ENCODE data around the gene MACROH2A2. TPM values are rescaled to one million over a fixed set of nuclear protein-coding genes. Genes with fewer than 3 reads are reported as not detected.

Gene MACROH2A2
- total and polyA plus RNA-seq, 2 of the 4 experiments (the other 2 are of a cell fraction), result 16.1 to 17.4 TPM

- TF ChIP-seq USF2 (IDR thresholded peaks at IDR 0.05; ENCODE audit: low read depth, low read length), result no peak
- TF ChIP-seq RAD21 (IDR thresholded peaks at IDR 0.05; ENCODE audit: low read length), result no peak
Observed at GRCh38 chr10:70144372-70145110, 91.9 kb downstream of the MACROH2A2 start (continued).

DNA sequence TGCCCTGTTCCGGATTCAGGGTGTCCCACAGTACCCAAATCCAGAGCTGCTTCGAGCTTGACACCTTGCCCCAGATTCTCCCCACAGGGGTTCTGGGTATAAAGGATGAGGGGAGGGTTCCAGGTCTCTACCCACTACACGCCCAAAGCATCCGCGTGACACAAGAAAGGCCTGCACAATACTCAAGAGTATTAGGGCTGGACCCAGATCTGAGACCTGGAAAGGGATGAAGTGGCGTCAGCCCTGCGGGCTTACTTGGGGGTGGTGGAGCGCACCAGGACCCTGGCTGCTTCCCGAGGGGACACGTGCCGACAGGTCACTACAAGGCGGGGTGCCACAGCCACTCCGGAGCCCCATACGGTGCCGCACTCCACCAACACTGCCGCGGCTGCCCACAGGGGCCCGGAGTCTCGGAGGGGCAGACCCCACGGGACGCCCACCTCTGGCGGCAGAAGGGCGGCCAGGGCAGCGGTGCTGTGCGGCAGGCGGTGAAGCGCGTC is 92.6 kb downstream of the MACROH2A2 start:
- intact Hi-C loops (cut with micrococcal nuclease), result loop anchor here (10.0 kb wide), 2 partner anchors 170 to 340 kb away; partner anchors contain the start of gene COL13A1
- POLR2A ChIA-PET (ENCODE audit: unreplicated experiment), result no interaction called here
- BruUV-seq (replicated peaks), result no TSS peak

More for the DNA sequence above, 92.6 kb downstream of the MACROH2A2 start:
- Histone ChIP-seq H2BK120ac (ENCODE audit: low read depth, low read length) (no peak overlapping the region), H3K23ac (ENCODE audit: low read depth, low read length) (peak overlapping the region; percentile 19; the same call in 1 of the 2 replicates), H3K36me3 (ENCODE audit: control insufficient read depth, insufficient read depth, low read length) (peaks cover 13% of the 10 kb centered on the region), H2BK20ac (ENCODE audit: low read depth, low read length) (no peak overlapping the region), H2AFZ (replicated peaks; ENCODE audit: low read length, poor library complexity) (peak overlapping the region; percentile 98), H3K56ac (ENCODE audit: extremely low read depth, insufficient read depth, low read length) (no peak overlapping the region; the same call in 1 of the 2 replicates), H3K9ac (ENCODE audit: low read depth, low read length) (peak overlapping the region; percentile 40), H3K9me3 (ENCODE audit: control insufficient read depth, insufficient read depth, low read length) (no peaks in the 10 kb centered on the region), H3K4me1 (ENCODE audit: control insufficient read depth, insufficient read depth, low read length) (peaks cover 11% of the 10 kb centered on the region), H2BK5ac (ENCODE audit: low read depth, low read length, poor library complexity, severe bottlenecking) (peak overlapping the region; percentile 39), H3K9me1 (ENCODE audit: insufficient read depth, low read length) (peaks cover 13% of the 10 kb centered on the region; the same call in 1 of the 2 replicates), H3K79me1 (ENCODE audit: low read depth in 1 of 2, low read length in 2 of 2) (peaks cover 35 to 61% of the 10 kb centered on the region in 2 experiments), H4K20me1 (ENCODE audit: insufficient read depth, low read length) (peaks cover 49% of the 10 kb centered on the region), H3K27me3 (ENCODE audit: control insufficient read depth, insufficient read depth, low read length) (no peaks in the 10 kb centered on the region), H2BK15ac (ENCODE audit: low read depth, low read length) (no peak overlapping the region), H2AK5ac (ENCODE audit: low read depth, low read length) (peak overlapping the region; percentile 50; the same call in 1 of the 2 replicates), H4K5ac (ENCODE audit: low read depth, low read length) (peak overlapping the region; percentile 1; the same call in 1 of the 2 replicates), H3K4me3 (ENCODE audit: insufficient read depth, low read depth, low read length) (peak overlapping the region; percentile 49), H3K14ac (replicated peaks; ENCODE audit: low read depth, low read length) (peak overlapping the region; percentile 55; the same call in 1 of the 2 replicates), H3K18ac (ENCODE audit: low read depth, low read length) (no peak overlapping the region), H3K27ac (ENCODE audit: insufficient read depth, low read length) (peak overlapping the region; percentile 54), H4K91ac (ENCODE audit: insufficient read depth, low read depth, low read length) (no peak overlapping the region), H4K8ac (ENCODE audit: low read depth in 2 of 2, low read length in 2 of 2) (peak overlapping the region; percentile 6 to 55; a peak in 2 of 4 replicates), H3K4me2 (ENCODE audit: low read depth, low read length) (peak overlapping the region; percentile 63), H3K4ac (ENCODE audit: low read depth, low read length) (peak overlapping the region; percentile 77), H2AK9ac (replicated peaks; ENCODE audit: low read depth, low read length, poor library complexity) (peak overlapping the region; percentile 80)
- no peak for TF ChIP-seq CHD1 (IDR thresholded peaks at IDR 0.05; ENCODE audit: low read depth, low read length)
- TF ChIP-seq USF2 (IDR thresholded peaks at IDR 0.05; ENCODE audit: low read depth, low read length), result no peak
- TF ChIP-seq FOS (IDR thresholded peaks at IDR 0.05; ENCODE audit: low read depth, low read length), result no peak
- TF ChIP-seq MAFK (IDR thresholded peaks at IDR 0.05; ENCODE audit: low read depth, low read length), result no peak
- ATAC-seq (ENCODE audit: low read depth) (no peak), DNase-seq (no peak)
- WGBS, 2 experiments (ENCODE audit: extremely low coverage in 2 of 2, insufficient read length in 1 of 2), result 21% methylated on average over 17 of the region's 28 CpGs; no CpG with 5 or more reads in 1 of the 2 experiments
- CTCF ChIA-PET, result interaction anchor here (0.9 to 1.6 kb wide), 2 partner anchors 11 to 30 kb away, joined by 3 to 6 read pairs; no protein-coding TSS in a partner anchor
- dilution Hi-C loops (cut with HindIII; ENCODE audit: low sequenced_read_pairs, unreplicated experiment), result no loop called here
- in situ Hi-C loops (cut with MboI; ENCODE audit: low sequenced_read_pairs), result no loop called here
